Left ventricle myocardium inferior (tissue), 1 donor: Measurements from ENCODE around the gene RTF2. TPM values are rescaled to one million over a fixed set of nuclear protein-coding genes. Genes with fewer than 3 reads are reported as not detected.
A peak's percentile ranks its signal among the peaks of the same experiment; 100 is the strongest.

Source experiments
- DNase-seq: peaks from one replicate; pipeline ENCODE4 v3.0.0-alpha.2; 2020
- H3K27ac ChIP-seq: fragments of 200-600 bp; replicated peaks from 2 replicates; pipeline ENCODE4 v1.8.0; 2021
- H3K27me3 ChIP-seq: fragments of 200-600 bp; 2 replicates; pipeline ENCODE4 v1.8.0; 2021; ENCODE audit warnings: low read depth
- H3K36me3 ChIP-seq: fragments of 200-600 bp; 2 replicates; pipeline ENCODE4 v1.8.0; 2021
- H3K4me1 ChIP-seq: fragments of 200-600 bp; 2 replicates; pipeline ENCODE4 v1.8.0; 2021
- H3K4me3 ChIP-seq: fragments of 200-600 bp; 2 replicates; pipeline ENCODE4 v1.8.0; 2021; ENCODE audit warnings: mild to moderate bottlenecking, moderate library complexity
- H3K9me3 ChIP-seq: fragments of 200-600 bp; replicated peaks from 2 replicates; pipeline ENCODE4 v1.8.0; 2021
- CTCF ChIP-seq: fragments of 200-600 bp; IDR thresholded peaks from 2 replicates; pipeline ENCODE4 v1.8.0; 2021; ENCODE audit warnings: antibody characterized with exemption, mild to moderate bottlenecking, borderline replicate concordance
- intact Hi-C: fragments of 100-400 bp; cut with micrococcal nuclease; formaldehyde crosslinking; loops from one replicate; pipeline ENCODE4 v1.11.0; 2022
- total RNA-seq: library from RNA; stranded (reverse); fragmentation: NEBNext Ultra II Directional; extraction: Animal tissue kit (Norgen Biotek cat#: 25700); gene quantifications from one replicate; pipeline ENCODE4 v1.2.1, GENCODE V29; 2021
- donor health status: DM: no; HTN: yes; CAD: no; lungs with severe emphysema.

The RTF2 gene
- total RNA-seq, 1 donor from 2014 or later: 88.7 TPM

DNA sequence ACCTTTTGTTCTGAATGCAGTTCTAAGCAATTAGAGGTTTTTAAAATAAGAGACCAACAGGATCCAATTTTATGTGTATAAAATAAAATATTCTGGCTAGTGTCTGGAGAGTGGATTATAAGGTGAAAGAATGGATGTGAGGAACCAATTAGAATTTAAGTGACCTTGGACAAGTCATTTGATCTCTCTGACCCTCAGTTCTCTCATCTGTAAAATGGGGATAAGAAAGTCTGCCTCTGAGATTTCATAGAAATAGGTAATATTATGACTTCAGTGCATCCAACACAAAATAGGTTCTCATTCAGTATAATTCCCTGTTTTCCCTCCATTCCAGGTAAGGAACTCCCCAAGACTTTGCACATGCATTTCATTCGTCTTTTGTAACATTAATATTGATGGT is 37.5 kb upstream of the RTF2 start:
- no peaks in the 10 kb centered on the region for H3K9me3 ChIP-seq
- DNase-seq: no peak
- intact Hi-C loops: no loop called here
- H3K36me3 ChIP-seq: no peaks in the 10 kb centered on the region
- peaks cover 21% of the 10 kb centered on the region for H3K27me3 ChIP-seq
- H3K4me1 ChIP-seq: peaks cover 5% of the 10 kb centered on the region
- no peak overlapping the region for H3K27ac ChIP-seq
- TF ChIP-seq CTCF: no peak
- H3K4me3 ChIP-seq: no peak overlapping the region

- peaks cover 5% of the 10 kb centered on the region for H3K4me1 ChIP-seq
- intact Hi-C loops: no loop called here
- no peaks in the 10 kb centered on the region for H3K36me3 ChIP-seq
Observed at GRCh38 chr20:56431471-56431870, 37.0 kb upstream of the RTF2 start.

DNA sequence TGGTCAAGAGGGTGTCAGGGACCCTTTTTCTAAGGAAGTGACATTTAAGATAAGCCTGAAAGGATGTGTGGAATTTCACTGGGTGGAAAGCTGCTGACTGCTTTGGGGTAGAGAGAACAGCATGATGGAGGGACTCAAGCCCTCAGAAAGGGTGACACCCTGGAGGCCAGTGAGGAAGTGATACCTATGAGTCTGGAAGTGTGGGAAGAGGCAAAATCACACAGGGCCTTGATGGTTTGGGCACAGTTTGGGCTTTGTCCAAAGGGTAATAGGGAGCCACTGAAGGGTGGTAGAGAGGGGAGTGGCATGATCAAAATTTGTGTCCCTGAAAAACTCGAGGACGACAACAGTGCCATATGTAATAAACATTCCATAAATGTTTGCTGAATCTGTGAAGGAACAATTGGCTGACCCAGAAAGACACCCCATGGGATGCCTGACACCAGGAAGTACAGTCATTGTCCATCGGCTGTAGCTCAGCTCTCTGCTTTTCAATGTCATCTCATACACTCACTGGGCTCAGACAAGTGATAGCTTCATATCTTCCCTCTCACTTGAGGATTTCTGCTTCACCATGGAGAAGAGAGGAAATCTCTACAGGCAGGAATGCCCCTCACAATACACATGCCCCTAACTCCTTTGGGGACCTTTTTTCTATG is 35.1 kb upstream of the RTF2 start:
- H3K9me3 ChIP-seq: no peaks in the 10 kb centered on the region

More at GRCh38 chr20:56431471-56431870, 37.0 kb upstream of the RTF2 start:
- peaks cover 21% of the 10 kb centered on the region for H3K27me3 ChIP-seq
- no peak for DNase-seq
- TF ChIP-seq CTCF: no peak
- H3K27ac ChIP-seq: no peak overlapping the region
- no peak overlapping the region for H3K4me3 ChIP-seq
- no peaks in the 10 kb centered on the region for H3K9me3 ChIP-seq

GRCh38 chr20:56433880-56434255 is 34.6 kb upstream of the RTF2 start:
- intact Hi-C loops: no loop called here
- H3K36me3 ChIP-seq: no peaks in the 10 kb centered on the region
- H3K9me3 ChIP-seq: no peaks in the 10 kb centered on the region
- H3K27me3 ChIP-seq: peaks cover 21% of the 10 kb centered on the region
- no peak for TF ChIP-seq CTCF
- no peak for DNase-seq
- peak overlapping the region; percentile 10 for H3K27ac ChIP-seq
- no peak overlapping the region for H3K4me3 ChIP-seq
- H3K4me1 ChIP-seq: peaks cover 5% of the 10 kb centered on the region

More for the DNA sequence above, 35.1 kb upstream of the RTF2 start:
- Histone ChIP-seq H3K4me1 (peaks cover 5% of the 10 kb centered on the region), H3K4me3 (no peak overlapping the region), H3K36me3 (no peaks in the 10 kb centered on the region), H3K27me3 (peaks cover 21% of the 10 kb centered on the region), H3K27ac (peak overlapping the region; percentile 10)
- no peak for DNase-seq
- TF ChIP-seq CTCF: no peak
- intact Hi-C loops: no loop called here

DNA sequence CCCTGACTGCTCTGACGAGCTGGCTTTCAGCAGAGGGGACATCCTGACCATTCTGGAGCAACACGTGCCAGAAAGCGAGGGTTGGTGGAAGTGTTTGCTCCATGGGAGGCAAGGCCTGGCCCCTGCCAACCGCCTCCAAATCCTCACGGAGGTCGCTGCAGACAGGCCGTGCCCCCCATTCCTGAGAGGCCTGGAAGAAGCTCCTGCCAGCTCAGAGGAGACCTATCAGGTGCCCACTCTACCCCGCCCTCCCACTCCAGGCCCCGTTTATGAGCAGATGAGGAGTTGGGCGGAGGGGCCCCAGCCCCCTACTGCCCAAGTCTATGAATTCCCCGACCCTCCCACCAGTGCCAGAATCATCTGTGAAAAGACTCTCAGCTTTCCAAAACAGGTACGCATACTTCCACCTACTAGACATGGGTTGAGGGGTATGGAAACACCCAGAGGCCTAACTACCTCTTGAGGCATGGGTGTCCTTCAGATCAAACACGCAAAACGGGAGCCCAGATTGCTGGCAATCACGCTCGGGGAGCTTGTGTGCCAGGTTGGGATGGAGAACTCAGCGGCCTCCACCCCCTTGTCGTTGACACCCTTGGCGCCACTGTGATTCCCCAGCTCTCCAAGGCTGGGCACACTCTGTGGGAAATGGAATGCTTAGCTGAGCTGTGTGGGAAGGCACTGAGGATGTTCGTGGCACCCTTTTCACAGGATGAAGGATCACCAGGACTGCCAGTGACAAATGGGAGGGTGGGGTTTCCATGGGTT is 31.0 kb upstream of the RTF2 start:
- intact Hi-C loops: no loop called here
- Histone ChIP-seq H3K36me3 (no peaks in the 10 kb centered on the region), H3K4me3 (no peak overlapping the region), H3K27me3 (peaks cover 11% of the 10 kb centered on the region), H3K4me1 (peaks cover 5% of the 10 kb centered on the region), H3K27ac (no peak overlapping the region), H3K9me3 (no peaks in the 10 kb centered on the region)
- no peak for TF ChIP-seq CTCF
- DNase-seq: no peak
